GM18951 (cell line): Measurements from ENCODE around the gene PCCA.

Experiments used
- POLR2A ChIP-seq: IDR thresholded peaks from 4 replicates; pipeline ENCODE4 v1.6.1; 2011; ENCODE audit warnings: mild to moderate bottlenecking; ENCODE audit not compliant: insufficient read length, insufficient read depth; ENCODE audit errors: extremely low read depth
- in situ Hi-C: fragments of 300-500 bp; cut with MboI; formaldehyde crosslinking; loops from one replicate; pipeline ENCODE4 v1.12.0; 2022; ENCODE audit warnings: low sequenced_read_pairs, mixed read lengths, inconsistent platforms; ENCODE audit not compliant: unreplicated experiment

The PCCA gene

GRCh38 chr13:100349594-100349993 lies 260.7 kb downstream of the PCCA start:
- no peak for TF ChIP-seq POLR2A
- in situ Hi-C loops: no loop called here

DNA sequence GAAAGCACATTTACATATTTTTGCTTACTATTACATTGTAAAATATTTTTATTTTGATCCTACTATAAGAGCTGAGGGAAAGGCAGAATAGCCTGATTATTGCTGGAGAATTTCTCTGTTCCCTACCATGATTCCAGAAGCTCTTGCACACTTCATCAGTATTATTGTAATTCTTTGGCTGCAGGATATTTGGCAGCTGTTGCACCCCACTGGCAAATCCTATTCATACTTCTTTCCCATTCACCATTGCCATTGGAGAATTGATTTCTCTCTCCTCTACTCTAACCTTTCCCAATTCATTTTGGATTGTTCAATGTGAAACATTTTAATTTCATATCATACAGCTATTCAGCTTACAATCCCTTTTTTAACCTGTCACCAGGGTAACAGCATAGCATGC lies 261.7 kb downstream of the PCCA start:
- in situ Hi-C loops: no loop called here
- no peak for TF ChIP-seq POLR2A

DNA sequence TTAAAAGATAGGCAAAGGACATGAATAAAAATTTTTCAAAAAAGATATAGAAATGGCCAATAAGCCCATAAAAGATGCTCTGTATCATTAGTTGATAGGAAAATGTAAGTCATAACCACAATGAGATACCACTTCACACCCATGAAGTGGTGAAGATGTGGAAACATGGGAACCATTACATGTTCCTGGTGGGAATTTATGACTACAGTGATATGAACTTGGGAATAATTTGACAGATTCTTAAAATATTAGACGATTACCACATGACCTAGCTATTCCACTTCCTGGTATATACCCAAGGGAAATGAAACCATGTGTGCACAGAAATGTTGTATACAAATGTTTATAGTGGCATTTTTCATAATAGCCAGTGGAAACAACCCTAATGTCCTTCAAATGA lies 267.5 kb downstream of the PCCA start:
- TF ChIP-seq POLR2A: no peak
- in situ Hi-C loops: no loop called here

GRCh38 chr13:100356889-100357288 lies 268.0 kb downstream of the PCCA start:
- in situ Hi-C loops: no loop called here
- no peak for TF ChIP-seq POLR2A

DNA sequence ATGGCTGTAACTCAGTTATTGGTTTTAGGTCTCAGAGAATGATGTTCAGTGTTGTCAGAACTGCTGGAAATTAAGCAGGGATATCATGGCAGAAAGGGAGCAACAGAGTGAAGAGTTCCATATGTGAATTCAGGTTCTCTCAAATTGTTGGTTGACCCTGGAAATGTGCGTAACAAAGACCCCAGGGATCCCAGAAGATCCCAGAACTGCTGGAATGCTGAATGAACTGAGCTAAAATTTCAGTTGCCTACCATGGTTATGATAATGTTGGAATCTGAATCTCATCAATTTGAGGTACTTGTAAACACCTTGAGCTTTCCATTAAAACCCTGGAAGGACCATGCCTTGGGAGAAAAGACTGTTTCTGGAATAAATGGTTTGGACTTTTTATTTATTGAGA lies 268.9 kb downstream of the PCCA start:
- in situ Hi-C loops: no loop called here
- TF ChIP-seq POLR2A: no peak

- no peak for TF ChIP-seq POLR2A
- in situ Hi-C loops: no loop called here
Measured at GRCh38 chr13:100361504-100361903, 272.6 kb downstream of the PCCA start.

DNA sequence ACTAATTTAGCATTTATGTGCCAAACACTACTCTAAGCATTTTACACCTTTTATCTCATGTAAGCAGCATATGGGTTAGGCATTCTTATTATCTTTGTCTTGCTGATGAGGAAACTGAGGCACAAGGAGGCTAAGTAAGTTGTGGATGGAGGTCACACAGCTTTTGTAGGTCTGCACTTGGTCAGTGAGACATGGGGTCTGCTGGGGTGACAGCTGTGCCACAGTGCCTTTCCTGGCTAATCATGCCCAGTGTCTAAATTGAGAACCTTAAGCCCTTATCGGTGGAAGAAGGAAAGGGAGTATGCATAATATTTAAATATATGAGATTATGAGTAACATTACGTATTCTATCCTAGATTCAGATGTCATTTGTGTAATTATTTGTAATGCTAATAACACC lies 273.5 kb downstream of the PCCA start:
- no peak for TF ChIP-seq POLR2A
- in situ Hi-C loops: no loop called here

DNA sequence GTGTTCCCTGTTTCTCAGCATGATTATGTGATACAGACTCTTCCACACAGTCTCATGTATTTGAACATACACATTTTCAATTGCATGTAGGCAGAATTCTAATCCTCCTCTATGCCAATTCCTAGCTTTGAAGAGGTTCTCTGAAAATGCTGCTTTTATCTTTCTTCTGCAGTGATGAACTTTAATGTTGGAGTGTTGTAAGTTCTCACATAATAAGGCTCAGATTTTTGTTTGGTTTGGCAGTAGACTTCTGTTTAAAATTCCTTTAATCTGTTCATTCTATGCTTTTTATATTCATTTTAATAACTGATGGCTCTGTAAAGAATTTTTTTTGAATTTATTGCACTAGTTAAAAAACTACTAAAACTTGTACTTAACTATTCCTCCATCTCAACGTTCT lies 273.9 kb downstream of the PCCA start:
- in situ Hi-C loops: no loop called here
- TF ChIP-seq POLR2A: no peak

GRCh38 chr13:100363285-100363711 lies 274.4 kb downstream of the PCCA start:
- no peak for TF ChIP-seq POLR2A
- in situ Hi-C loops: no loop called here

GRCh38 chr13:100363874-100364273 lies 275.0 kb downstream of the PCCA start:
- TF ChIP-seq POLR2A: no peak
- in situ Hi-C loops: no loop called here

GRCh38 chr13:100364591-100364990 lies 275.7 kb downstream of the PCCA start:
- no peak for TF ChIP-seq POLR2A
- in situ Hi-C loops: no loop called here

DNA sequence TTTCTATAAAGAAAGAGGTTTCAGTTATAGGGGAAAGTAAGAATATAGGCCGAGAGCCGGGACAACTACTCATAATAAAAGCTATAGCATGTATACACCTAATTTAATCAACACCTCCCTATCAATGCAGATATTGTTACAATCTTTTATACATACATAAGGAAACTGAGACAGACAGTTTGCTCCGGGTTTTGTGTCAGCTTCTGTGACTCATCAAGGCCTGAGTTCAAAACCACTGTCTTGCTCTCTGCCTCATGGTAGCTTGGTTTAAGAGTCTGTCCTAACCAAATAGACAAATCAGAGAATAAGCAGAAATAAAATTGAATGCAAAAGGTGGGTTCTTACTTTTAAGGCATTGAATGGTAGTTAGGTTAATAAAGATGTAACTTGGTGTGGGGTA lies 276.8 kb downstream of the PCCA start:
- in situ Hi-C loops: no loop called here
- TF ChIP-seq POLR2A: no peak

- in situ Hi-C loops: no loop called here
- no peak for TF ChIP-seq POLR2A
Measured at GRCh38 chr13:100378533-100378932, 289.6 kb downstream of the PCCA start.

DNA sequence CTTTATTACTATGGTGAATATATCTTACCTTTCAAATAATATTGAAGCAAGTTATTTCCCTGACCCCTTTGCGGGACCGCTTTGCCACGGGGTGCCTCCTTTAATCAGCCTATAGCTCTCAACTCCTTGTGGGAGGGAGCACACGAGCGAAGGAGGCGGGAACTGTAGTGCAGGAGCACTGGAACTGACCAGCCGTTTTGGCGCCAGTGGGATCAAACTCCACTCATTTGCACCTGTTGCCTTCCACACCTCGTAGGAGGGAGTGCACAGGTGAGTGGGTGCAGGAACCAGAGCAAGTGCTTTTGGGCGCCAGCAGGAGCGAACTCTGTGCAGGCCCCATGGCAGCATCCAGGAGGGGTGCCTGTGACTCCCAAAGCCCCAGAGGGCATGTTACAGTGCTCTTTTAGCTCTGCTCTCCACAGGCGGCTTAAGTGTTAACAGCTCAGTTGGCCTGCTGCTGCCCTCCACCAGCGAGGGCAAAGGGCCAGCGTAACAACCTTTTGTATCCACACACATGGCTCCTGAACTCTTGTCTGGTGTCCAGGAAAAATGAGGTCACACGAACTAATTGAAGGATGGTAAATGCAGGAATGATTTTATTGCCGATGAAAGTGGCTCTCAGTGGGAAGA lies 292.8 kb downstream of the PCCA start:
- TF ChIP-seq POLR2A: no peak
- in situ Hi-C loops: no loop called here

DNA sequence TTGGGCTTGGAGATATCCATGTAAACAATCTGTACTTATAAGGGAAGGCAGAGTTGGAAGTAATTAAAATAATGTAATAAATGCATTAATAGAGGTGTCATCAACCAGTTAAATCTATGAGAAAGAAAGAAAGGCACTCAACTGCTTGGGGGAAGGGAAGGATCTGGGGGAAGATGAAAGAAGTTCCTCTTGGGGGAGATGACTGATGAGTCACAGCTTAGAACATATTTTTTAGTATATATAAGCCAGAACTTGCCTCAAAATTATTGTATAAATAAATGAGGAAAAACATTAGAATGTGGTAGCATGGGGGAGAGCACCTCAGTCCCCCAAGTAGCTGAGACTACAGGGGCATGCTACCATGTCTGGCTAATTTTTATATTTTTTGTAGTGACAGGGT lies 293.9 kb downstream of the PCCA start:
- no peak for TF ChIP-seq POLR2A
- in situ Hi-C loops: no loop called here
